Iris pigment epithelial cell (primary cell): Measurements from ENCODE around the gene PCGF5.

Experiments used
- DNase-seq: peaks from one replicate; pipeline ENCODE4 v3.0.0-alpha.2; 2011; ENCODE audit warnings: low read depth

PCGF5 gene

DNA sequence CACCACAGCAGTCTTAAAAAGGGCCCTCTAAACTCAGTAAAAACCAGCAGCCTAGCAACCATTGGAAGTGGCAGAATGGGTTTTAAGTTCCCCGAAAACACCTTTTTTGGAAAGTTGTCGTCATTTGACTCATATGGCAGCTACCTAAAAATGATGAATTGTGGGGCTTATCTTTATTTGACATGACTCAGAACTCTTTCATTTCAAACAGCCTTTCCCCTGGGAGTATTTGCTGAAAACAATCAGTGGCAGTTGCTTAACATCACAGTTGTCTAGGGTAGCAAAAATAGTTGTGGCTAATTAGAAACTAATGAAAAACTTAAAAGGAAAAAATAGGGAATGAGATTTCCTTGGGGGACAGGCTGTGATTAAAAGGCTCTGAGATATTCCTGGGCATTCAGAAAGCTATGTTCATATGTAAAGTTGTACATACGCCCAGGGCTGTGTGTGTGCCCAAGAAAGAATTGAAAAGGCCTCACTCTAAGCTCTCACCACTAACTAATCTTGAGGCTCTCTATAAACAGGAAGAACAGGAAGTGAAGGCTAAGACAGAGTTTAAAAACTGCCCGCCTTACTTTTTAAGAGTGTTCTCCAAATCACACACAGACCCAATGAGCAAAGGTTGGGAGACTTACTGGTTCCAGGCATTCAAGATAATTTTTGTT, 108.0 kb downstream of the PCGF5 start:
- no peak for DNase-seq
